IMR-90 (cell line): ENCODE data around the gene BCL11B.

ENCODE experiments used
- CTCF ChIP-seq: conservative IDR thresholded peaks from 2 replicates; pipeline ENCODE4 v1.5.1; 2012; ENCODE audit warnings: mild to moderate bottlenecking, low read depth, low read length, improper control_type of control experiment
- ELK1 ChIP-seq: fragments of 150-350 bp; IDR thresholded peaks from 2 replicates; pipeline ENCODE4 v1.6.1; 2016; ENCODE audit warnings: low read depth, mild to moderate bottlenecking, low read length, moderate library complexity, borderline replicate concordance
- FOS ChIP-seq: fragments of 150-350 bp; IDR thresholded peaks from 2 replicates; pipeline ENCODE4 v1.6.1; 2016; ENCODE audit warnings: low read depth, low read length
- MAFK ChIP-seq: IDR thresholded peaks from 2 replicates; pipeline ENCODE4 v1.6.1; 2012; ENCODE audit warnings: low read depth, low read length, improper control_type of control experiment
- MAZ ChIP-seq: IDR thresholded peaks from 2 replicates; pipeline ENCODE4 v1.6.1; 2012; ENCODE audit warnings: low read depth, mild to moderate bottlenecking, low read length, improper control_type of control experiment, moderate library complexity, borderline replicate concordance
- NFE2L2 ChIP-seq: fragments of 150-350 bp; IDR thresholded peaks from 2 replicates; pipeline ENCODE4 v1.6.1; 2016; ENCODE audit warnings: low read depth, mild to moderate bottlenecking, low read length
- POLR2A ChIP-seq: IDR thresholded peaks from 2 replicates; pipeline ENCODE4 v1.6.1; 2012; ENCODE audit warnings: mild to moderate bottlenecking, low read depth, low read length
- RAD21 ChIP-seq: IDR thresholded peaks from 2 replicates; pipeline ENCODE4 v1.6.1; 2012; ENCODE audit warnings: low read length, improper control_type of control experiment
- SMC3 ChIP-seq: fragments of 150-350 bp; IDR thresholded peaks from 2 replicates; pipeline ENCODE4 v1.6.1; 2016; ENCODE audit warnings: low read depth, mild to moderate bottlenecking, antibody characterized with exemption, low read length, moderate library complexity
- TF ChIP-seq, protein P1 (sequence below): fragments of 150-350 bp; IDR thresholded peaks from 2 replicates; pipeline ENCODE4 v1.6.1; 2017; ENCODE audit warnings: mild to moderate bottlenecking, antibody characterized with exemption, low read length, low read depth

- TF ChIP-seq CTCF (no peak), POLR2A (no peak), RAD21 (no peak), NFE2L2 (no peak), SMC3 (no peak), MAFK (no peak), MAZ (no peak), ELK1 (no peak), FOS (no peak)
- TF ChIP-seq, protein P1, sequence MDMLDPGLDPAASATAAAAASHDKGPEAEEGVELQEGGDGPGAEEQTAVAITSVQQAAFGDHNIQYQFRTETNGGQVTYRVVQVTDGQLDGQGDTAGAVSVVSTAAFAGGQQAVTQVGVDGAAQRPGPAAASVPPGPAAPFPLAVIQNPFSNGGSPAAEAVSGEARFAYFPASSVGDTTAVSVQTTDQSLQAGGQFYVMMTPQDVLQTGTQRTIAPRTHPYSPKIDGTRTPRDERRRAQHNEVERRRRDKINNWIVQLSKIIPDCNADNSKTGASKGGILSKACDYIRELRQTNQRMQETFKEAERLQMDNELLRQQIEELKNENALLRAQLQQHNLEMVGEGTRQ, result no peak
Measured at GRCh38 chr14:99207456-99207855, 64.5 kb downstream of the BCL11B start.
